Lower leg skin (tissue), 4 donors: ENCODE measurements around the gene OXSR1. TPM values are rescaled to one million over a fixed set of nuclear protein-coding genes. Genes with fewer than 3 reads are reported as not detected.
A peak's percentile ranks its signal among the peaks of the same experiment; 100 is the strongest.

Experiments used
- DNase-seq, 2 donors: peaks; one replicate each; pipeline ENCODE4 v3.0.0-alpha.2; 2019; ENCODE audit warnings: low spot score in 2 of 2
- H3K4me3 ChIP-seq: fragments of 200-600 bp; sonication (generic); 2 replicates; pipeline ENCODE4 v1.5.1; 2017; ENCODE audit warnings: mild to moderate bottlenecking, low read depth; ENCODE audit not compliant: poor library complexity, severe bottlenecking
- CTCF ChIP-seq, 3 donors: fragments of 450-650 bp; IDR thresholded peaks; one replicate each; pipeline ENCODE4 v1.5.1; 2016; ENCODE audit warnings: antibody characterized with exemption in 3 of 3, mild to moderate bottlenecking in 3 of 3, moderate library complexity in 2 of 3
- POLR2A ChIP-seq, 2 donors: fragments of 450-650 bp; IDR thresholded peaks; one replicate each; pipeline ENCODE4 v1.6.1; 2016 to 2017; ENCODE audit warnings: antibody characterized with exemption in 2 of 2, mild to moderate bottlenecking in 1 of 2, moderate library complexity in 1 of 2
- WGBS, 2 donors: methylation state at CpG; one replicate each; pipeline ENCODE4 v1.1.5; 2018; 5-methylcytosine and 5-hydroxymethylcytosine counted together
- intact Hi-C: fragments of 100-400 bp; cut with DNase I; formaldehyde crosslinking; loops from one replicate; pipeline ENCODE4 v1.15.0; 2023; ENCODE audit warnings: low total_unique reads
- total RNA-seq, 4 donors: library from RNA; depleted of rRNA; stranded (reverse); fragments of >200 nt; gene quantifications; one replicate each; pipeline ENCODE4 v1.1.0, GENCODE V29; 2016

The OXSR1 gene
- total RNA-seq, 4 donors from 2014 or later, result 23.4 to 36.1 (median 31.6) TPM

- peak in 1 of 2 donors; percentile 84 for DNase-seq
- WGBS, 2 donors, result 92% methylated on average over 13 of the region's 13 CpGs
- no peak overlapping the region for H3K4me3 ChIP-seq
- TF ChIP-seq CTCF (IDR thresholded peaks at IDR 0.05) (no peak), POLR2A (IDR thresholded peaks at IDR 0.05) (no peak)
- intact Hi-C loops, result loop anchor here (5.0 kb wide), 1 partner anchor 345 kb away; no protein-coding TSS in a partner anchor
These were observed 43.4 kb upstream of the OXSR1 start for GRCh38 chr3:38121832-38122461.

- peak in 1 of 2 donors; percentile 59 for DNase-seq
- no peak overlapping the region for H3K4me3 ChIP-seq
- intact Hi-C loops, result loop anchor here (5.0 kb wide), 1 partner anchor 344 kb away; no protein-coding TSS in a partner anchor
- no peak for TF ChIP-seq POLR2A (IDR thresholded peaks at IDR 0.05)
- TF ChIP-seq CTCF (IDR thresholded peaks at IDR 0.05), result no peak
- 92 to 99% methylated on average over 8 to 9 of the region's 9 CpGs for WGBS, 2 donors
These were observed 42.5 kb upstream of the OXSR1 start for GRCh38 chr3:38122712-38123290.

- WGBS, 2 donors, result 62 to 67% methylated on average over 7 of the region's 7 CpGs
These were observed 40.8 kb upstream of the OXSR1 start for GRCh38 chr3:38124324-38125122.

GRCh38 chr3:38125305-38126120 is 39.8 kb upstream of the OXSR1 start:
- DNase-seq, result peak in 1 of 2 donors; percentile 61
- no peak overlapping the region for H3K4me3 ChIP-seq
- WGBS, 2 donors, result 88 to 95% methylated on average over 10 to 11 of the region's 11 CpGs
- no peak for TF ChIP-seq POLR2A (IDR thresholded peaks at IDR 0.05)
- TF ChIP-seq CTCF (IDR thresholded peaks at IDR 0.05), result no peak
- intact Hi-C loops, result no loop called here

More at GRCh38 chr3:38124324-38125122, 40.8 kb upstream of the OXSR1 start:
- H3K4me3 ChIP-seq, result no peak overlapping the region
- peak in 1 of 2 donors; percentile 74 for DNase-seq
- no peak for TF ChIP-seq CTCF (IDR thresholded peaks at IDR 0.05)
- TF ChIP-seq POLR2A (IDR thresholded peaks at IDR 0.05), result no peak
- intact Hi-C loops, result loop anchor here (5.0 kb wide), 1 partner anchor 343 kb away; no protein-coding TSS in a partner anchor

GRCh38 chr3:38126121-38126892 is 39.0 kb upstream of the OXSR1 start:
- 93 to 97% methylated on average over 6 of the region's 6 CpGs for WGBS, 2 donors
- DNase-seq, result peak in 1 of 2 donors; percentile 53
- intact Hi-C loops, result no loop called here

More at GRCh38 chr3:38126121-38126892, 39.0 kb upstream of the OXSR1 start:
- no peak for TF ChIP-seq CTCF (IDR thresholded peaks at IDR 0.05)
- TF ChIP-seq POLR2A (IDR thresholded peaks at IDR 0.05), result no peak
- no peak overlapping the region for H3K4me3 ChIP-seq
